HEK293 (cell line): ENCODE results near the gene HOXB13.

Experiments used
- CTCF ChIP-seq: fragments of 450-650 bp; formaldehyde crosslinking; IDR thresholded peaks from 2 replicates; pipeline ENCODE4 v1.5.1; 2016; ENCODE audit warnings: missing biosample characterization, missing genetic modification characterization
- GLI4 ChIP-seq: fragments of 450-650 bp; formaldehyde crosslinking; IDR thresholded peaks from 2 replicates; pipeline ENCODE4 v1.5.1; 2016; ENCODE audit warnings: missing biosample characterization, missing genetic modification characterization
- OVOL3 ChIP-seq: fragments of 450-650 bp; formaldehyde crosslinking; IDR thresholded peaks from 2 replicates; pipeline ENCODE4 v1.5.1; 2016; ENCODE audit warnings: missing biosample characterization, missing genetic modification characterization
- REST ChIP-seq: fragments of 450-650 bp; formaldehyde crosslinking; IDR thresholded peaks from 2 replicates; pipeline ENCODE4 v1.5.1; 2016; ENCODE audit warnings: missing biosample characterization, missing genetic modification characterization
- ZBTB26 ChIP-seq: fragments of 450-650 bp; formaldehyde crosslinking; optimal IDR thresholded peaks from 2 replicates; pipeline ENCODE3; 2016; ENCODE audit warnings: missing biosample characterization, mild to moderate bottlenecking, missing genetic modification characterization
- ZNF133 ChIP-seq: fragments of 450-650 bp; formaldehyde crosslinking; IDR thresholded peaks from 2 replicates; pipeline ENCODE4 v1.5.1; 2016; ENCODE audit warnings: missing biosample characterization, missing genetic modification characterization
- ZNF274 ChIP-seq, 2 experiments: fragments of 200-500 bp in 1 of 2; fragments of 450-650 bp in 1 of 2; sonication (Bioruptor generic) in 1 of 2; formaldehyde crosslinking in 1 of 2; IDR thresholded peaks; 2 replicates each; pipeline versions ENCODE4 v1.5.1 to v1.6.1; 2014 to 2016; ENCODE audit warnings: borderline replicate concordance in 1 of 2, inconsistent platforms in 1 of 2, low read length in 1 of 2, missing biosample characterization in 1 of 2, missing genetic modification characterization in 1 of 2
- ZNF398 ChIP-seq: fragments of 450-650 bp; formaldehyde crosslinking; IDR thresholded peaks from 2 replicates; pipeline ENCODE4 v1.5.1; 2017; ENCODE audit warnings: missing biosample characterization, missing genetic modification characterization
- ZNF433 ChIP-seq: fragments of 450-650 bp; formaldehyde crosslinking; IDR thresholded peaks from 2 replicates; pipeline ENCODE4 v1.5.1; 2016; ENCODE audit warnings: missing biosample characterization, missing genetic modification characterization, low read depth
- ZNF510 ChIP-seq: fragments of 450-650 bp; formaldehyde crosslinking; IDR thresholded peaks from 2 replicates; pipeline ENCODE4 v1.5.1; 2018; ENCODE audit warnings: mild to moderate bottlenecking, missing genetic modification characterization, missing biosample characterization; ENCODE audit not compliant: insufficient replicate concordance
- ZNF530 ChIP-seq: fragments of 450-650 bp; formaldehyde crosslinking; IDR thresholded peaks from 2 replicates; pipeline ENCODE4 v1.5.1; 2016; ENCODE audit warnings: low read depth, missing biosample characterization, missing genetic modification characterization
- ZNF785 ChIP-seq: fragments of 450-650 bp; formaldehyde crosslinking; IDR thresholded peaks from 2 replicates; pipeline ENCODE4 v1.5.1; 2016; ENCODE audit warnings: missing biosample characterization, missing genetic modification characterization

- TF ChIP-seq ZNF133 (tag by site-specific recombination) (no peak), ZNF785 (tag by site-specific recombination) (no peak), CTCF (tag by site-specific recombination) (no peak), ZNF530 (tag by site-specific recombination) (no peak), ZNF274 (IDR thresholded peaks at IDR 0.05; ENCODE audit: low read length) (no peak), ZNF274 (tag by site-specific recombination; IDR thresholded peaks at IDR 0.05; ENCODE audit: borderline replicate concordance) (no peak), OVOL3 (tag by site-specific recombination) (no peak), REST (no peak), ZBTB26 (no peak), ZNF510 (tag by site-specific recombination) (no peak), ZNF398 (tag by site-specific recombination) (no peak), ZNF433 (tag by site-specific recombination) (no peak), GLI4 (tag by site-specific recombination) (no peak)
Observed at GRCh38 chr17:48693178-48693577, 35.4 kb downstream of the HOXB13 start.
